ENCODE data around the gene TCN2. TPM values are rescaled to one million over a fixed set of nuclear protein-coding genes. Genes with fewer than 3 reads are reported as not detected.

The TCN2 gene
- total RNA-seq, 1 donor from 2014 or later = 2.7 TPM

GRCh38 chr22:30561402-30562189 lies 45.4 kb upstream of the TCN2 start:
- H3K4me2 ChIP-seq (ENCODE audit: low read length) = peak overlapping the region; percentile 3

GRCh38 chr22:30562366-30562765 lies 44.6 kb upstream of the TCN2 start:
- Histone ChIP-seq H3K4me2 (ENCODE audit: low read length) (no peak overlapping the region), H3K4me1 (ENCODE audit: insufficient read depth, low read length) (peaks cover 6% of the 10 kb centered on the region), H3K27me3 (ENCODE audit: insufficient read depth, low read length) (peaks cover 2% of the 10 kb centered on the region), H3K36me3 (ENCODE audit: insufficient read depth, low read length) (no peaks in the 10 kb centered on the region), H4K20me1 (ENCODE audit: insufficient read depth, low read length) (no peaks in the 10 kb centered on the region), H3K9me3 (ENCODE audit: insufficient read depth, low read depth, low read length) (no peaks in the 10 kb centered on the region), H3K4me3 (ENCODE audit: insufficient read depth, low read depth, low read length) (no peak overlapping the region), H2AFZ (ENCODE audit: low read depth, low read length) (no peak overlapping the region), H3K27ac (ENCODE audit: low read depth, low read length) (no peak overlapping the region), H3K79me2 (ENCODE audit: insufficient read depth, low read length) (no peaks in the 10 kb centered on the region), H3K9ac (ENCODE audit: low read length) (no peak overlapping the region)
- Mint-ChIP-seq H3K36me3 (ENCODE audit: low read depth, unreplicated experiment) (no peaks in the 10 kb centered on the region), H3K9me3 (ENCODE audit: unreplicated experiment) (no peaks in the 10 kb centered on the region), H3K27ac (ENCODE audit: unreplicated experiment) (no peak overlapping the region), H3K4me3 (ENCODE audit: unreplicated experiment) (peak overlapping the region; percentile 2), H3K4me1 (ENCODE audit: low read depth, unreplicated experiment) (no peaks in the 10 kb centered on the region), H3K27me3 (ENCODE audit: low read depth, unreplicated experiment) (peaks cover 21% of the 10 kb centered on the region)
- FAIRE-seq = no peak
- no peak for TF ChIP-seq EZH2 (IDR thresholded peaks at IDR 0.05; ENCODE audit: insufficient read depth, low read length)
- no peak for TF ChIP-seq CTCF (IDR thresholded peaks at IDR 0.05; ENCODE audit: insufficient read depth, low read depth, low read length)
- DNase-seq (ENCODE audit: low read depth) = no peak

More at GRCh38 chr22:30561402-30562189, 45.4 kb upstream of the TCN2 start:
- no peak overlapping the region for H3K9ac ChIP-seq (ENCODE audit: low read length)
- no peaks in the 10 kb centered on the region for H4K20me1 ChIP-seq (ENCODE audit: insufficient read depth, low read length)
- H3K4me1 ChIP-seq (ENCODE audit: insufficient read depth, low read length) = peaks cover 6% of the 10 kb centered on the region
- H3K27ac ChIP-seq (ENCODE audit: low read depth, low read length) = no peak overlapping the region
- Mint-ChIP-seq H3K27ac (ENCODE audit: unreplicated experiment) (no peak overlapping the region), H3K27me3 (ENCODE audit: low read depth, unreplicated experiment) (peaks cover 18% of the 10 kb centered on the region), H3K4me3 (ENCODE audit: unreplicated experiment) (no peak overlapping the region), H3K9me3 (ENCODE audit: unreplicated experiment) (no peaks in the 10 kb centered on the region), H3K4me1 (ENCODE audit: low read depth, unreplicated experiment) (no peaks in the 10 kb centered on the region), H3K36me3 (ENCODE audit: low read depth, unreplicated experiment) (no peaks in the 10 kb centered on the region)
- FAIRE-seq = no peak
- no peaks in the 10 kb centered on the region for H3K36me3 ChIP-seq (ENCODE audit: insufficient read depth, low read length)
- peaks cover 2% of the 10 kb centered on the region for H3K27me3 ChIP-seq (ENCODE audit: insufficient read depth, low read length)
- no peaks in the 10 kb centered on the region for H3K79me2 ChIP-seq (ENCODE audit: insufficient read depth, low read length)
- H2AFZ ChIP-seq (ENCODE audit: low read depth, low read length) = peak overlapping the region; percentile 47
- H3K9me3 ChIP-seq (ENCODE audit: insufficient read depth, low read depth, low read length) = no peaks in the 10 kb centered on the region
- TF ChIP-seq CTCF (IDR thresholded peaks at IDR 0.05; ENCODE audit: insufficient read depth, low read depth, low read length) (no peak), EZH2 (IDR thresholded peaks at IDR 0.05; ENCODE audit: insufficient read depth, low read length) (no peak)
- no peak overlapping the region for H3K4me3 ChIP-seq (ENCODE audit: insufficient read depth, low read depth, low read length)
- DNase-seq (ENCODE audit: low read depth) = no peak
